ENCODE measurements around the gene SMC1A. TPM values are rescaled to one million over a fixed set of nuclear protein-coding genes. Genes with fewer than 3 reads are reported as not detected.

The SMC1A gene
- 14.5 and 45.9 TPM in 2 replicates for total RNA-seq

DNA sequence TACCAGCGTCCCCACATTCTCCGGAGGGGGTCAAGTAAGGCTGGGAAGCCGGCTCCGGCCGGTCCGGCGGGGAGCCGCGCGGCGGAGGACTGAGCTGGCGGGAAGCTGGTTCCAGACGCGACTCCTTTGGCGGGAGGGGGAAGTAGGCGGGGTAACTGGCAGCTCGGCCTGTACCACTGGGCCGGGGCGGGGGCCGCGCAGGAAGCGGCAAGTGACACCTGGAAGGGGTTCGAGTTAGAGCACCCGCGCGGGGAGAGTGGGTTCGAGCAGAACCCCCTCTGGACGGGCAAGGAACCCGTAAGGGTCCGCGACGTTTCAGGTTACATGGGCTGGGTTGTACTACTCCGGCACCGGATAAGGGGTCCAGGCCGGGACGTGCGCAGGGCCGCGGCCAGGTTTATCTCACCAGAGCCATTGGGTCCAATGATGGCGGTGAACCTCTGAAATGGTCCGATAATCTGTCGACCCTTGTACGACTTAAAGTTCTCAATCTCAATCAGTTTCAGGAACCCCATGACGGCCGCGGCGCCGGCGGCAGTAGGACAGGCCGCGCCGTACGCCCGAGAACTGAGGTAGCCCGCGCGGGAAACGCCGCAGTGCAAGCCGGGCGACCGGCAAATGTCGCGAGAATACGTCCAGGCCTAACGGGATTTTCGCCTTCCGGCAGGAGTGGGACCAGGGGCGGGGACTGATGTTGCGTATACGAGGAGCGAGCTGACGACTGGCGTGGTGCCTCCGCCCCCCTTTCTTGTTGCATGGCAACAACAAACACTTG, at the start of gene SMC1A:
TSS of gene SMC1A (minus strand) at position 569 of the 775 bp plus-strand sequence. CDS start at position 515, 54 bp downstream.

DNA sequence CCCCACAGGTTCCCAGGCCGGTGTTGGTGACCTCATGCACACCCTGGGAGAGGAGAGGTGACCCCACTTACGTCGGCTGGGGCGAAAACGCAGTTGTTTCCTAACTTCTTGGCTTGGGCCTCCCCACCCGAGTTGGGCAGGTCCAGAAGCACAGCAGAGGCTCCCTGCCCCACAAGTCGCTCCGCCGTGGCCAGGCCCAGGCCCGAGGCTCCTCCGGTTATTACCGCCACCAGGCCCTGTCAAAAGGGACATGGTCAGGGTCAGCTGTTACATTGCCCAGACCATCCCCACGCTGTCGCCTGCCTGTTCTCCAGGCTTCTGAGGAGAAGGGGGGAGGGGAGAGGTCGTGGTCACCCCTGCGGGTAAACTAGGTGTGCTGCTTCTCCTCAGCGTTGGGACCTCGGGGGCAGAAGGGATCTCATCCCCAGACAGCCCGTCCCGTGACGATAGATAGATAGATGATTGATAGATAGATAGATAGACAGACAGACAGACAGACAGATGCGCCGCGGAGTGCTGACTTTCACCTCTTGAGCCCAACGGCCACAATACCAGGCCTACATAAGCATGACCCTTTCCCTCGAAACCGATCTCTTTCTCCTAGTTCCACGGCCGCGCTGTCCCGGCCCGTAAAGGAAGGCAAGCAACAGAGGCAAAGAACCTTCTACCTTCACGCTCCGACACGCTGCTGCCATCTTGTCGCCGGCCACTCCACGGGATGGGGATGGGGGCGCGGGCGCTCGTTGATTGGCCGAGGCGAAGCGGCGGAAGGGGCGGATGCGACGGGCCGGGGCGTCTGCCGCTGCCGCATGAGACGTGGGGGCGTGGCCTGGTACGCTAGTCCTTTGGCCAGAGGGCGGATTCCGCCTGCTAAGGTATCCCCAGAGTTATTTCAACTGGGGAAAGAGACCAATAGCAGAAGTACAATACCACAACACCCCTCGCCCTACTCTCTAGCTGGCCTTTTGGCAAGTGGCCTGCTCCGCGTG, 11.5 kb upstream of the SMC1A start, which contains the start of gene HSD17B10:
TSS of gene HSD17B10 (minus strand) at position 720 of the 989 bp plus-strand sequence. CDS start at position 695, 25 bp downstream.

DNA sequence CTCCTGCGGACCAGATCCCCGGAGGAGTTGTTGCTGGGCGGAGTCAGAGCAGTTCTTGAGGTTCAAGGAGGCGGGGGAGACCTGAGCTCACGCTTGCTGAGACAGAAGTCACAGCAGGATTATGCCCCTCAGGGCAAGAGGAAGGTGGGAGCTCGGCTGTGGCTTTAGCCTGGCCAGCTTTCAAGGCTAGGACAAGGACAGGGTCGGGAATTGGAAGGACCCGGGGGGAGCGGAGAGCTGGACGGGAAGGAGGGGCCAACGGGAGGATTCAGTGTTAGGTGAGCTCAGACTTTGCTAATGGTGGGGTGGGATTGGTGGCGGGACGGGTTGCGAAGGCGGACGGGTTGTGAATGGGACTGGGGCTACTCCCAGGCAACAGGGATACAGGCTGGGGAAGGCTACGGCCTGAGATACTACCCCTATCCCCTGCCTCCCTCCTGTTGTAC, 430 bp upstream of the SMC1A start, which contains the start of gene RIBC1:
TSS of gene RIBC1 (plus strand) at position 13 of the 446 bp plus-strand sequence. CDS start 3,404 bp downstream, outside the sequence.

Other genes with a start within 250 kb of the SMC1A start
- gene KDM5C, start 197.4 kb downstream of the SMC1A start, total RNA-seq: 107 and 170 TPM in 2 replicates
- gene IQSEC2, start 141.1 kb downstream of the SMC1A start, total RNA-seq: 4.8 and 5.1 TPM in 2 replicates
- 0.66 and 0.75 TPM in 2 replicates for gene RIBC1, start 219 bp upstream of the SMC1A start, total RNA-seq
- gene HSD17B10, start 11.7 kb upstream of the SMC1A start, total RNA-seq: 60.2 and 66.4 TPM in 2 replicates